T-cell (primary cell): ENCODE data around the gene PTX4. TPM values are rescaled to one million over a fixed set of nuclear protein-coding genes. Genes with fewer than 3 reads are reported as not detected.

Experiments used
- ATAC-seq, 4 experiments: fragments of 200-7000 bp in 3 of 4; fragments of 150-1000 bp in 1 of 4; cut with Tn5 transposase; replicated peaks in 1 of 4; 1 replicate in 3 of 4; 2 replicates in 1 of 4; pipeline ENCODE4 v1.10.0; 2021; ENCODE audit warnings: moderate library complexity in 3 of 4, mild to moderate bottlenecking in 2 of 4, moderate number of reproducible peaks in 1 of 4
- CTCF ChIA-PET, 2 donors: fragments of 300-600 bp; sonication (Branson Sonifier 250); formaldehyde crosslinking; loops; one replicate each; lab custom pipeline; 2022; ENCODE audit warnings: antibody characterized with exemption in 2 of 2; lab: Charles Lee
- POLR2A ChIA-PET, 2 donors: fragments of 300-600 bp; sonication (Branson Sonifier 250); formaldehyde crosslinking; loops; one replicate each; lab custom pipeline; 2022; ENCODE audit warnings: antibody characterized with exemption in 2 of 2; lab: Charles Lee
- DNase-seq, 35 experiments: peaks; one replicate each; pipeline versions ENCODE4 v3.0.0 to v3.0.0-alpha.2; 2013 to 2023
- H3K27ac ChIP-seq: one replicate; pipeline ENCODE4 v1.5.1; 2013; ENCODE audit warnings: low read length
- H3K27me3 ChIP-seq, 2 experiments: replicated peaks in 1 of 2; 1 replicate in 1 of 2; 2 replicates in 1 of 2; pipeline versions ENCODE4 v1.6.1 to v1.7.0; 2013; ENCODE audit warnings: low read length in 1 of 2, mixed read lengths in 1 of 2; ENCODE audit not compliant: control insufficient read depth in 2 of 2, insufficient read depth in 2 of 2; ENCODE audit errors: extremely low read depth in 1 of 2
- H3K36me3 ChIP-seq, 2 donors: 1 replicate in 1 of 2; 2 replicates in 1 of 2; pipeline versions ENCODE4 v1.6.1 to v1.7.0; 2013; ENCODE audit warnings: low read length in 1 of 2; ENCODE audit not compliant: control insufficient read depth in 2 of 2, insufficient read depth in 1 of 2; ENCODE audit errors: extremely low read depth in 1 of 2
- H3K4me1 ChIP-seq, 2 experiments: 1 replicate in 1 of 2; 2 replicates in 1 of 2; pipeline versions ENCODE4 v1.6.1 to v1.7.0; 2013; ENCODE audit warnings: low read length in 2 of 2, mixed read lengths in 1 of 2; ENCODE audit not compliant: insufficient read depth in 2 of 2, control insufficient read depth in 1 of 2; ENCODE audit errors: extremely low read depth in 1 of 2
- H3K4me3 ChIP-seq, 2 donors: 1 replicate in 1 of 2; 2 replicates in 1 of 2; pipeline versions ENCODE4 v1.5.1 to v1.7.0; 2013; ENCODE audit warnings: mild to moderate bottlenecking in 2 of 2, low read length in 1 of 2, moderate library complexity in 1 of 2; ENCODE audit not compliant: control insufficient read depth in 1 of 2; ENCODE audit errors: extremely low read depth in 1 of 2
- H3K9me3 ChIP-seq: 2 replicates; pipeline ENCODE4 v1.7.0; 2013
- H3K27ac Mint-ChIP-seq, 2 donors: one replicate each; pipeline ENCODE4 v1.8.0; 2020 to 2021; ENCODE audit warnings: mild to moderate bottlenecking in 2 of 2, mixed read lengths in 2 of 2
- H3K27me3 Mint-ChIP-seq, 2 donors: one replicate each; pipeline ENCODE4 v1.8.0; 2021 to 2022; ENCODE audit warnings: mixed read lengths in 2 of 2
- H3K36me3 Mint-ChIP-seq: one replicate; pipeline ENCODE4 v1.8.0; 2021; ENCODE audit warnings: mixed read lengths
- H3K4me1 Mint-ChIP-seq, 3 donors: one replicate each; pipeline ENCODE4 v1.8.0; 2020 to 2022; ENCODE audit warnings: mixed read lengths in 3 of 3, mild to moderate bottlenecking in 1 of 3
- H3K4me3 Mint-ChIP-seq, 3 donors: one replicate each; pipeline ENCODE4 v1.8.0; 2020 to 2022; ENCODE audit warnings: mild to moderate bottlenecking in 3 of 3, mixed read lengths in 3 of 3, moderate library complexity in 3 of 3
- H3K9me3 Mint-ChIP-seq, 3 donors: one replicate each; pipeline ENCODE4 v1.8.0; 2020 to 2022; ENCODE audit warnings: mixed read lengths in 3 of 3
- WGBS: methylation state at CpG from one replicate; pipeline ENCODE4 v1.1.5; 2013; ENCODE audit warnings: missing lambda C conversion rate; ENCODE audit not compliant: insufficient coverage; 5-methylcytosine and 5-hydroxymethylcytosine counted together
- total RNA-seq, 35 experiments: library from RNA in 6 of 35; stranded (reverse) in 6 of 35; fragments of 120-200 nt in 1 of 35; gene quantifications; one replicate each; pipeline versions ENCODE4 v1.2.1 to v1.2.4 and lab custom pipeline; 2013 to 2026

PTX4 gene
- total RNA-seq, 5 donors from 2014 or later (not counting 1 experiment from before 2014, with no cell fraction given), result 0.26 TPM; not detected in 4

DNA sequence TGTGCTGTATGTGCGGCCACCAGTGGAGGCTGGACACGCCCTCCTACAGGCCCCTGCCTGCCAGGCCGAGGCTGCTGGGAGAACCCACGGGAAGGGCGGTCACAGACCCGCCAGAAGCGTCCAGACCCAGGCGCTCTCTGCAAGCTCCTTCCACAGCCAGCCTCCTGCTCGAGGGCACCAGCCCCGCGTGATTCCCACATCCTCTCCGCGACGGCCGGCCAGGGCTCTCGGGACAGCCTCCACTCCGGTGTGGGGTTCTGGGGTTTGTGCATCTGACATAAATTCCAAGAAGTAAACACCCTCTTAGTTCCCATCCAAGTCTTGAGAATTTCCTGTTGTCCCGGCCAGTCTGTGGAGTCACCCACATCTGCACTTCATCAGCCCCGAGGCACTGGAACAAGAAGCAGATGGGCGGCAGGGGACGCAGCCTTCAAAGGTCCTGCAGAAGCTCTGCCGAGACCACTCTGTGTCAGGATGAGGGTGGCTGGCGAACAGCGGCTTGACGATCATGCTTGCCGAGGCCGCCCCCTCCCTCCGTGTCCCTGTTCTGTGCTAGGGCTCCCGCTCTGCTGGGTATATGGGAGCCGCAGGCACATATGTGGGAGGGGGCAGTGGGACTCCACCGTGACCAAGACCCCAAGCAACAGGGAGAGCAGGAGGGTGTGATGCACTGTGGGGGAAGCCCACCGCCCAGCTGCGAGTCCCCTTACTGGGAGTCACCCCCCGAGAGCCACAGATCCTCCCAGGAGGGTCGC lies 42.3 kb upstream of the PTX4 start:
- H3K36me3 ChIP-seq, result peaks cover 0 to 6% of the 10 kb centered on the region in 2 donors
- Mint-ChIP-seq H3K36me3 (peaks cover 12% of the 10 kb centered on the region), H3K9me3 (no peaks in the 10 kb centered on the region), H3K27me3 (no peaks in the 10 kb centered on the region), H3K27ac (peak overlapping the region in 1 of 2 donors; percentile 59), H3K4me3 (no peak overlapping the region), H3K4me1 (peaks cover 37 to 53% (median 52%) of the 10 kb centered on the region in 3 donors)
- no peaks in the 10 kb centered on the region for H3K9me3 ChIP-seq
- no peaks in the 10 kb centered on the region for H3K27me3 ChIP-seq
- CTCF ChIA-PET, result no interaction called here
- H3K4me1 ChIP-seq, result peaks cover 18 to 63% of the 10 kb centered on the region in 2 experiments
- DNase-seq (no peak), ATAC-seq (no peak)
- 94% methylated on average over 21 of the region's 35 CpGs for WGBS
- POLR2A ChIA-PET, result no interaction called here
- H3K4me3 ChIP-seq, result no peak overlapping the region
- no peak overlapping the region for H3K27ac ChIP-seq

GRCh38 chr16:1530349-1530882 lies 41.7 kb upstream of the PTX4 start:
- Histone ChIP-seq H3K27ac (no peak overlapping the region), H3K4me3 (no peak overlapping the region), H3K4me1 (peaks cover 21 to 63% of the 10 kb centered on the region in 2 experiments), H3K36me3 (peaks cover 0 to under 1% of the 10 kb centered on the region in 2 donors), H3K27me3 (no peaks in the 10 kb centered on the region), H3K9me3 (no peaks in the 10 kb centered on the region)
- Mint-ChIP-seq H3K36me3 (peaks cover 10% of the 10 kb centered on the region), H3K27ac (peak overlapping the region; percentile 92 to 95), H3K9me3 (no peaks in the 10 kb centered on the region), H3K27me3 (no peaks in the 10 kb centered on the region), H3K4me1 (peaks cover 44 to 57% (median 51%) of the 10 kb centered on the region in 3 donors), H3K4me3 (peak overlapping the region in 1 of 3 donors; percentile 65)
- ATAC-seq (no peak), DNase-seq (no peak)
- ChIA-PET CTCF (no interaction called here), POLR2A (no interaction called here)
- over 99% methylated on average over 26 of the region's 27 CpGs for WGBS

GRCh38 chr16:1528921-1529537 lies 40.3 kb upstream of the PTX4 start:
- Histone ChIP-seq H3K4me1 (peaks cover 21 to 60% of the 10 kb centered on the region in 2 experiments), H3K4me3 (no peak overlapping the region), H3K27me3 (no peaks in the 10 kb centered on the region), H3K36me3 (no peaks in the 10 kb centered on the region), H3K9me3 (no peaks in the 10 kb centered on the region), H3K27ac (no peak overlapping the region)
- H3K36me3 Mint-ChIP-seq, result no peaks in the 10 kb centered on the region
- peaks cover 42 to 54% (median 48%) of the 10 kb centered on the region in 3 donors for H3K4me1 Mint-ChIP-seq
- ATAC-seq, result no peak
- 91% methylated on average over 29 of the region's 29 CpGs for WGBS
- H3K27ac Mint-ChIP-seq, result peak overlapping the region; percentile 92 to 95
- DNase-seq, result no peak
- H3K9me3 Mint-ChIP-seq, result no peaks in the 10 kb centered on the region
- no peaks in the 10 kb centered on the region for H3K27me3 Mint-ChIP-seq
- ChIA-PET CTCF (no interaction called here), POLR2A (no interaction called here)
- peak overlapping the region in 1 of 3 donors; percentile 65 for H3K4me3 Mint-ChIP-seq

DNA sequence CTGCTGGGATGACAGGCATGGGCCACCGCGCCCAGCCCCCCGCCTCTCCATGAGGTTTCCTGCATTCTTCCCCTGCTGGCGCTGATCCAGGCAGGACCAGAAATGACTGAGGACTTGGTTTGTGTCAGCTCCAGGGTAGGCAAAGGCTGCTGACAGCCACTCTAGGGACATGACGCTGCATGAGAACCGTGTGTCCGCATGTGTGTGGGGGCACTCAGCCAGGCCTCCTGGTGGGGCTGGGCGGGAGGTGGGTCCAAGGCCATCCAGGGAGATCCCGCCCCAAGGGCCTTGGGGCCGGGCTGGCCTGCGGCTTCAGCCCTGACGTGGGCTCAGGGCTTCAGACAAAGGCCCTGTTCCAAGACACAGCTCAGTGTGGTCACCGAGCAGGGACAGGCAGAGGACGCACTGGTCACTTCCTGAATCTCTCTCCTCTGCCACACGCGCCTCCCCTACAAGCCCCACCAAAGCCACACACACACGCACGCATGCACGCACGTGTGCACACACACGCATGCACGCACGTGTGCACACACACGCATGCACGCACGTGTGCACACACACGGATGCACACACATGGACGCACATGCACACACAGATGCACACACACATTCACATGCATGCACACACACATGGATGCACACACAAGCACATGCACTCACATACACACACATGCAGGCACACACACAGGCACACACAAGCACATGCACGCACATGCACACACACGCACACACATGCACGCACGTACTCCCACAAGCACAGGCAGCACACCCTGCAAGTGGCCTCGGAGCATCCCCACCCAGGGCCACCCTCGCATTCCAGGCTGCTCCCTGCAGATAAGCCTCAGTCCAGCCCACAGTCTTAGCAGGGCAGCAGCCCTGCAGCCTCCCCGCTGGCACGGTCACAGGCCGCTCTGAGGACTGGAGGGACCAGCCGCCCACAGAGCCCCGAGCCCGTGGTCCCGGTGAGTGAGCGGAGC lies 39.4 kb upstream of the PTX4 start:
- Mint-ChIP-seq H3K4me3 (peak overlapping the region in 2 of 3 donors; percentile 56 to 73), H3K36me3 (no peaks in the 10 kb centered on the region), H3K4me1 (peaks cover 41 to 51% (median 48%) of the 10 kb centered on the region in 3 donors), H3K27me3 (no peaks in the 10 kb centered on the region), H3K9me3 (no peaks in the 10 kb centered on the region), H3K27ac (peak overlapping the region; percentile 91 to 94)
- H3K36me3 ChIP-seq, result peaks cover 3 to 8% of the 10 kb centered on the region in 2 donors
- H3K27me3 ChIP-seq, result no peaks in the 10 kb centered on the region
- DNase-seq (no peak), ATAC-seq (no peak)
- no peak overlapping the region for H3K4me3 ChIP-seq
- WGBS, result 89% methylated on average over 30 of the region's 42 CpGs
- H3K27ac ChIP-seq, result peak overlapping the region; percentile 58
- ChIA-PET CTCF (no interaction called here), POLR2A (no interaction called here)
- no peaks in the 10 kb centered on the region for H3K9me3 ChIP-seq
- peaks cover 21 to 56% of the 10 kb centered on the region in 2 experiments for H3K4me1 ChIP-seq

DNA sequence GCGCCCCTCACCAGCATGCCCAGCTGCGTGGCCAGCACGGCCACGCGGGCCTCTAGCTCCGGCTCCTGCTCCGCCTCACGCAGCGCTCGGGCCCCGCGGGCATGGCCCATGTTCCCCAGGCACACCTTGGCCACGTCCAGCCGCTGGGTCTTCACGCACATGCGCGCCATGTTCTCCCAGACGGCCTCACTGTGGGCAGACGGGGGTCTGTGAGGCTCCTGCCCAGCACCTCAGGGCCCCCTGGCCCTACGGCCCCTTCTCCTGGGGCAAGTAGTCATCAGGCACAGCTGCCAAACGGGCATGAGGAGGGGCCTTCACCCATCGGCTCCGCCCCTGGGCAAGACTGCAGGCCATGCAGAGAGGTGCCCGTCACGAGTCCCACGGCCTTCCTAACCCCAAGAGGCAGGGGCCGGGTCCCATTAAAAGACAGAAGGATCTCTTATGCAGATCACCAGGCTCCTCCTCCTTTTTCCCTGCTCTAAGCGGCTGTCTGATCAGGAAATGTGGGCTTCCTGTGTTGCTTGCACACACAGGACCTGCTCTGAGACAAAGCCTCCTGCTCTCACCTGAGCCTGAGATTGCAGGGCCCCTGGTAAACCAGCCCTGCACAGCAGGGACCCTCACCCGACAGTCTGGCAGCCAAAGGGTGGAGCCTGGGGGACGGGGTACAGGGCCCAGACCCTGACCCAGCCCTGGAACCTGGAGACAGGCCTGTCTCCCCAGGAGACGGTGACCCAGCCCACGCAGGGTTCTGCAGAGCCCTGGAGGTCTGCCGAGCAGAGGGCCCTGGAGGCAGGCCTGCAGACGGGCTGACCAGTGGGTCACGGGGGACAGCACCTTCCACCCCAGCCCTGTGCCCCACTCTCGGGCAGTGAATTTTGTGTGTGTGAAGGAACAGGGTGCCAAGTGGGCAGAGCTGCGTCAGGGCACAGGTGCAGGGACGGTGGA lies 38.1 kb upstream of the PTX4 start:
- H3K4me1 ChIP-seq, result peaks cover 19 to 44% of the 10 kb centered on the region in 2 experiments
- peak in 14 of 35 experiments; percentile 11 to 62 (median 34) for DNase-seq
- WGBS, result 44% methylated on average over 29 of the region's 38 CpGs
- H3K27me3 ChIP-seq, result no peaks in the 10 kb centered on the region
- no peaks in the 10 kb centered on the region for H3K9me3 Mint-ChIP-seq
- ChIA-PET POLR2A (no interaction called here), CTCF (no interaction called here)
- H3K27ac ChIP-seq, result peak overlapping the region; percentile 58
- H3K36me3 ChIP-seq, result peaks cover 3 to 9% of the 10 kb centered on the region in 2 donors
- peak overlapping the region; percentile 34 to 73 (median 54) for H3K4me3 Mint-ChIP-seq
- no peaks in the 10 kb centered on the region for H3K36me3 Mint-ChIP-seq
- H3K27ac Mint-ChIP-seq, result peak overlapping the region; percentile 90 to 94
- no peaks in the 10 kb centered on the region for H3K9me3 ChIP-seq
- ATAC-seq, result peak; percentile 71 to 81 (median 77)
- no peaks in the 10 kb centered on the region for H3K27me3 Mint-ChIP-seq
- peak overlapping the region; percentile 7 to 21 for H3K4me3 ChIP-seq
- peaks cover 32 to 44% (median 40%) of the 10 kb centered on the region in 3 donors for H3K4me1 Mint-ChIP-seq
